HEK293 (cell line): Measurements from ENCODE around the gene ELL2.
A peak's percentile ranks its signal among the peaks of the same experiment; 100 is the strongest.

Source experiments
- GFI1B ChIP-seq: fragments of 450-650 bp; formaldehyde crosslinking; IDR thresholded peaks from 2 replicates; pipeline ENCODE4 v1.5.1; 2016; ENCODE audit warnings: missing biosample characterization, missing genetic modification characterization
- KLF1 ChIP-seq: fragments of 450-650 bp; formaldehyde crosslinking; IDR thresholded peaks from 2 replicates; pipeline ENCODE4 v1.5.1; 2016; ENCODE audit warnings: missing biosample characterization, missing genetic modification characterization
- KLF16 ChIP-seq: fragments of 450-650 bp; formaldehyde crosslinking; IDR thresholded peaks from 2 replicates; pipeline ENCODE4 v1.5.1; 2017; ENCODE audit warnings: missing biosample characterization, missing genetic modification characterization
- OSR2 ChIP-seq: fragments of 450-650 bp; formaldehyde crosslinking; IDR thresholded peaks from 2 replicates; pipeline ENCODE4 v1.5.1; 2016; ENCODE audit warnings: missing biosample characterization, missing genetic modification characterization
- PRDM10 ChIP-seq: fragments of 450-650 bp; formaldehyde crosslinking; IDR thresholded peaks from 2 replicates; pipeline ENCODE4 v1.5.1; 2016; ENCODE audit warnings: missing biosample characterization, missing genetic modification characterization
- TCF7L2 ChIP-seq: IDR thresholded peaks from 2 replicates; pipeline ENCODE4 v1.6.1; 2011; ENCODE audit warnings: low read depth, mild to moderate bottlenecking, inconsistent platforms, low read length, moderate library complexity, borderline replicate concordance
- TRIM28 ChIP-seq: IDR thresholded peaks from 2 replicates; pipeline ENCODE4 v1.6.1; 2011; ENCODE audit warnings: low read length, control low read depth, borderline replicate concordance
- YY1 ChIP-seq: fragments of 450-650 bp; formaldehyde crosslinking; IDR thresholded peaks from 2 replicates; pipeline ENCODE4 v1.5.1; 2018; ENCODE audit warnings: missing biosample characterization, missing genetic modification characterization
- ZBTB6 ChIP-seq: fragments of 450-650 bp; formaldehyde crosslinking; IDR thresholded peaks from 2 replicates; pipeline ENCODE4 v1.5.1; 2017; ENCODE audit warnings: missing biosample characterization, missing genetic modification characterization
- ZBTB7A ChIP-seq: fragments of 450-650 bp; formaldehyde crosslinking; IDR thresholded peaks from 2 replicates; pipeline ENCODE4 v1.5.1; 2016; ENCODE audit warnings: low read depth, missing biosample characterization, missing genetic modification characterization
- ZNF157 ChIP-seq: fragments of 450-650 bp; formaldehyde crosslinking; IDR thresholded peaks from 2 replicates; pipeline ENCODE4 v1.5.1; 2016; ENCODE audit warnings: missing biosample characterization, missing genetic modification characterization
- ZNF211 ChIP-seq: fragments of 450-650 bp; formaldehyde crosslinking; IDR thresholded peaks from 2 replicates; pipeline ENCODE4 v1.5.1; 2016; ENCODE audit warnings: low read depth, missing biosample characterization, missing genetic modification characterization
- ZNF23 ChIP-seq: fragments of 450-650 bp; formaldehyde crosslinking; IDR thresholded peaks from 2 replicates; pipeline ENCODE4 v1.5.1; 2016; ENCODE audit warnings: missing biosample characterization, missing genetic modification characterization, borderline replicate concordance
- ZNF239 ChIP-seq: fragments of 450-650 bp; formaldehyde crosslinking; IDR thresholded peaks from 2 replicates; pipeline ENCODE4 v1.5.1; 2016; ENCODE audit warnings: missing biosample characterization, missing genetic modification characterization
- ZNF248 ChIP-seq: fragments of 450-650 bp; formaldehyde crosslinking; IDR thresholded peaks from 2 replicates; pipeline ENCODE4 v1.5.1; 2017; ENCODE audit warnings: missing biosample characterization, missing genetic modification characterization
- ZNF354C ChIP-seq: fragments of 450-650 bp; formaldehyde crosslinking; IDR thresholded peaks from 2 replicates; pipeline ENCODE4 v1.5.1; 2016; ENCODE audit warnings: missing biosample characterization, missing genetic modification characterization, low read depth, borderline replicate concordance
- ZNF366 ChIP-seq: fragments of 450-650 bp; formaldehyde crosslinking; conservative IDR thresholded peaks from 2 replicates; pipeline ENCODE4 v1.5.1; 2016; ENCODE audit warnings: missing biosample characterization, missing genetic modification characterization
- ZNF555 ChIP-seq: fragments of 450-650 bp; formaldehyde crosslinking; conservative IDR thresholded peaks from 2 replicates; pipeline ENCODE4 v1.5.1; 2017; ENCODE audit warnings: missing biosample characterization, mild to moderate bottlenecking, missing genetic modification characterization, inconsistent platforms
- ZNF658 ChIP-seq: fragments of 450-650 bp; formaldehyde crosslinking; IDR thresholded peaks from 2 replicates; pipeline ENCODE4; 2016; ENCODE audit warnings: missing biosample characterization, missing genetic modification characterization
- ZNF707 ChIP-seq: fragments of 450-650 bp; formaldehyde crosslinking; IDR thresholded peaks from 2 replicates; pipeline ENCODE4 v1.5.1; 2016; ENCODE audit warnings: missing biosample characterization, missing genetic modification characterization
- ZNF776 ChIP-seq: fragments of 450-650 bp; formaldehyde crosslinking; IDR thresholded peaks from 2 replicates; pipeline ENCODE4 v1.5.0; 2017; ENCODE audit warnings: missing biosample characterization, missing genetic modification characterization, borderline replicate concordance
- TF ChIP-seq, protein P1 (sequence below): fragments of 450-650 bp; formaldehyde crosslinking; IDR thresholded peaks from 2 replicates; pipeline ENCODE4 v1.5.1; 2016; ENCODE audit warnings: missing biosample characterization, missing genetic modification characterization
- TF ChIP-seq, protein P2 (sequence below): fragments of 450-650 bp; formaldehyde crosslinking; conservative IDR thresholded peaks from 2 replicates; pipeline ENCODE4 v1.5.1; 2016; ENCODE audit warnings: low read depth, missing biosample characterization, missing genetic modification characterization
- TF ChIP-seq, protein P3 (sequence below): fragments of 450-650 bp; formaldehyde crosslinking; optimal IDR thresholded peaks from 2 replicates; pipeline ENCODE3; 2016; ENCODE audit warnings: missing biosample characterization, mild to moderate bottlenecking, missing genetic modification characterization
- TF ChIP-seq, protein P4 (sequence below): fragments of 450-650 bp; formaldehyde crosslinking; IDR thresholded peaks from 2 replicates; pipeline ENCODE4 v1.5.1; 2016; ENCODE audit warnings: missing biosample characterization, missing genetic modification characterization

ELL2 gene

DNA sequence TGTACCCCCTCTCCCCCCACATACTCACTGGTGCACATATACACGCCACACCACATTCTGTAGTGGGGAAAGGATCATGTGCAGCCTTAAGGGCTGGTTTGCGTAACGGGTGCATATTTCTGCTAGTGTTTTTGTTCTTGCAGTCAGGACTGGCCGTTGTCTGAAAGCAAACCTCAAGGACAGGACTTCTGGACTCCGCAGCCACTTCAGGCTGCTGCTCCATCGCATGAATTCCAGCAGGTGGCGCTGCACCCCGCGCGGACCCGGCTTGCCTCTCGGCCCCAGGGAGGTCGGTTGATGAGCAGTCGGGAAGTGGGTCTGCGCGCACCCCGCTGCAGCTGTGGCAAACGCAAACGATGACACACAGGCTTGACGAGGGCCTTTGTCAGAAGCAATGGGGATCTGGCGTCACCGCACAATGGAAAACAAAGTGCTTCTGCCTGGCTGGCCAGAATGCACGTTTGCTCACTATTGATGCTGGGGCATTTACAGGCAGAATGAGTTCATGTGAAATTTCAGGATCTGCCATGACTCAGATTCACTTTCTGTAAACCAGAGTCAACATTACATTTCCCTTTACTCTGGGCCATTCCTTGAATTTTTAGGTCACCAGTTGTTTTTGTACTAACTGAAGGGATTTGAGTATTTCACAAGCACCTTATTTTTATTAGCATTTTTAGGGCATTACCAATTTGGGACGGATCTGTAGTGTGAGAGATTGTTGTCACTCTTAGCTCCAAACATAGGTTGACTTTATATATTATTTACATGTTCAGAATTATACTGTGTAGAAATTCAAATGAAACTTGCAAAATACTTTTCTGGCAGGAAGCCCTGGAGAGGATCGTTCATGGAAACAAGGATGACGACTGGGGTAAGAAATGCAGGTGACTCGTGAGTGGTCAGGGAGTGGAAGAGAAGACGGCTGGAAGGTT lies 102.7 kb downstream of the ELL2 start (continued):
- TF ChIP-seq ZBTB7A (tag by site-specific recombination) (no peak), KLF1 (tag by site-specific recombination) (no peak), GFI1B (no peak), ZBTB6 (tag by site-specific recombination) (no peak), ZNF555 (no peak), ZNF23 (tag by site-specific recombination) (no peak), ZNF354C (no peak), YY1 (tag by site-specific recombination) (no peak), PRDM10 (peak; percentile 44; the same call in 1 of the 2 replicates), KLF16 (tag by site-specific recombination) (no peak), OSR2 (tag by site-specific recombination) (peak; percentile 67), ZNF239 (tag by site-specific recombination) (no peak), ZNF658 (tag by site-specific recombination) (no peak), ZNF707 (no peak), ZNF776 (tag by site-specific recombination) (no peak), ZNF211 (tag by site-specific recombination) (no peak), ZNF366 (tag by site-specific recombination) (peak; percentile 74), TCF7L2 (no peak), TRIM28 (0 out of 2 replicates have a peak, but pooled peaks have one; percentile 68), ZNF157 (no peak), ZNF248 (no peak)
- TF ChIP-seq, protein P1, sequence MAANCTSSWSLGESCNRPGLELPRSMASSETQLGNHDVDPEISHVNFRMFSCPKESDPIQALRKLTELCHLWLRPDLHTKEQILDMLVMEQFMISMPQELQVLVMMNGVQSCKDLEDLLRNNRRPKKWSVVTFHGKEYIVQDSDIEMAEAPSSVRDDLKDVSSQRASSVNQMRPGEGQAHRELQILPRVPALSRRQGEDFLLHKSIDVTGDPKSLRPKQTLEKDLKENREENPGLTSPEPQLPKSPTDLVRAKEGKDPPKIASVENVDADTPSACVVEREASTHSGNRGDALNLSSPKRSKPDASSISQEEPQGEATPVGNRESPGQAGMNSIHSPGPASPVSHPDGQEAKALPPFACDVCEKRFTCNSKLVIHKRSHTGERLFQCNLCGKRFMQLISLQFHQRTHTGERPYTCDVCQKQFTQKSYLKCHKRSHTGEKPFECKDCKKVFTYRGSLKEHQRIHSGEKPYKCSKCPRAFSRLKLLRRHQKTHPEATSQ (tag by site-specific recombination) = no peak
- TF ChIP-seq, protein P2, sequence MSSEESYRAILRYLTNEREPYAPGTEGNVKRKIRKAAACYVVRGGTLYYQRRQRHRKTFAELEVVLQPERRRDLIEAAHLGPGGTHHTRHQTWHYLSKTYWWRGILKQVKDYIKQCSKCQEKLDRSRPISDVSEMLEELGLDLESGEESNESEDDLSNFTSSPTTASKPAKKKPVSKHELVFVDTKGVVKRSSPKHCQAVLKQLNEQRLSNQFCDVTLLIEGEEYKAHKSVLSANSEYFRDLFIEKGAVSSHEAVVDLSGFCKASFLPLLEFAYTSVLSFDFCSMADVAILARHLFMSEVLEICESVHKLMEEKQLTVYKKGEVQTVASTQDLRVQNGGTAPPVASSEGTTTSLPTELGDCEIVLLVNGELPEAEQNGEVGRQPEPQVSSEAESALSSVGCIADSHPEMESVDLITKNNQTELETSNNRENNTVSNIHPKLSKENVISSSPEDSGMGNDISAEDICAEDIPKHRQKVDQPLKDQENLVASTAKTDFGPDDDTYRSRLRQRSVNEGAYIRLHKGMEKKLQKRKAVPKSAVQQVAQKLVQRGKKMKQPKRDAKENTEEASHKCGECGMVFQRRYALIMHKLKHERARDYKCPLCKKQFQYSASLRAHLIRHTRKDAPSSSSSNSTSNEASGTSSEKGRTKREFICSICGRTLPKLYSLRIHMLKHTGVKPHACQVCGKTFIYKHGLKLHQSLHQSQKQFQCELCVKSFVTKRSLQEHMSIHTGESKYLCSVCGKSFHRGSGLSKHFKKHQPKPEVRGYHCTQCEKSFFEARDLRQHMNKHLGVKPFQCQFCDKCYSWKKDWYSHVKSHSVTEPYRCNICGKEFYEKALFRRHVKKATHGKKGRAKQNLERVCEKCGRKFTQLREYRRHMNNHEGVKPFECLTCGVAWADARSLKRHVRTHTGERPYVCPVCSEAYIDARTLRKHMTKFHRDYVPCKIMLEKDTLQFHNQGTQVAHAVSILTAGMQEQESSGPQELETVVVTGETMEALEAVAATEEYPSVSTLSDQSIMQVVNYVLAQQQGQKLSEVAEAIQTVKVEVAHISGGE (tag by site-specific recombination) = peak; percentile 38; the same call in 1 of the 2 replicates
- TF ChIP-seq, protein P3, sequence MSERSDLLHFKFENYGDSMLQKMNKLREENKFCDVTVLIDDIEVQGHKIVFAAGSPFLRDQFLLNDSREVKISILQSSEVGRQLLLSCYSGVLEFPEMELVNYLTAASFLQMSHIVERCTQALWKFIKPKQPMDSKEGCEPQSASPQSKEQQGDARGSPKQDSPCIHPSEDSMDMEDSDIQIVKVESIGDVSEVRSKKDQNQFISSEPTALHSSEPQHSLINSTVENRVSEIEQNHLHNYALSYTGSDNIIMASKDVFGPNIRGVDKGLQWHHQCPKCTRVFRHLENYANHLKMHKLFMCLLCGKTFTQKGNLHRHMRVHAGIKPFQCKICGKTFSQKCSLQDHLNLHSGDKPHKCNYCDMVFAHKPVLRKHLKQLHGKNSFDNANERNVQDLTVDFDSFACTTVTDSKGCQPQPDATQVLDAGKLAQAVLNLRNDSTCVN (tag by site-specific recombination) = peak; percentile 51
- TF ChIP-seq, protein P4, sequence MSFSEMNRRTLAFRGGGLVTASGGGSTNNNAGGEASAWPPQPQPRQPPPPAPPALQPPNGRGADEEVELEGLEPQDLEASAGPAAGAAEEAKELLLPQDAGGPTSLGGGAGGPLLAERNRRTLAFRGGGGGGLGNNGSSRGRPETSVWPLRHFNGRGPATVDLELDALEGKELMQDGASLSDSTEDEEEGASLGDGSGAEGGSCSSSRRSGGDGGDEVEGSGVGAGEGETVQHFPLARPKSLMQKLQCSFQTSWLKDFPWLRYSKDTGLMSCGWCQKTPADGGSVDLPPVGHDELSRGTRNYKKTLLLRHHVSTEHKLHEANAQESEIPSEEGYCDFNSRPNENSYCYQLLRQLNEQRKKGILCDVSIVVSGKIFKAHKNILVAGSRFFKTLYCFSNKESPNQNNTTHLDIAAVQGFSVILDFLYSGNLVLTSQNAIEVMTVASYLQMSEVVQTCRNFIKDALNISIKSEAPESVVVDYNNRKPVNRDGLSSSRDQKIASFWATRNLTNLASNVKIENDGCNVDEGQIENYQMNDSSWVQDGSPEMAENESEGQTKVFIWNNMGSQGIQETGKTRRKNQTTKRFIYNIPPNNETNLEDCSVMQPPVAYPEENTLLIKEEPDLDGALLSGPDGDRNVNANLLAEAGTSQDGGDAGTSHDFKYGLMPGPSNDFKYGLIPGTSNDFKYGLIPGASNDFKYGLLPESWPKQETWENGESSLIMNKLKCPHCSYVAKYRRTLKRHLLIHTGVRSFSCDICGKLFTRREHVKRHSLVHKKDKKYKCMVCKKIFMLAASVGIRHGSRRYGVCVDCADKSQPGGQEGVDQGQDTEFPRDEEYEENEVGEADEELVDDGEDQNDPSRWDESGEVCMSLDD (tag by site-specific recombination) = peak; percentile 84
